GM12865 (cell line): ENCODE results near the gene PSME2.

ENCODE experiments used
- DNase-seq: peaks from one replicate; pipeline ENCODE4 v3.0.0; 2010; ENCODE audit warnings: low read depth
- H3K4me3 ChIP-seq: 2 replicates; pipeline ENCODE4 v1.5.1; 2011; ENCODE audit warnings: mild to moderate bottlenecking, low read depth, low read length, control low read depth
- TF ChIP-seq, protein P1 (sequence below): IDR thresholded peaks from 2 replicates; pipeline ENCODE4 v1.5.1; 2011; ENCODE audit warnings: low read length, control low read depth, low read depth, inconsistent platforms; ENCODE audit not compliant: insufficient read depth; ENCODE audit errors: missing control alignments

Gene PSME2

DNA sequence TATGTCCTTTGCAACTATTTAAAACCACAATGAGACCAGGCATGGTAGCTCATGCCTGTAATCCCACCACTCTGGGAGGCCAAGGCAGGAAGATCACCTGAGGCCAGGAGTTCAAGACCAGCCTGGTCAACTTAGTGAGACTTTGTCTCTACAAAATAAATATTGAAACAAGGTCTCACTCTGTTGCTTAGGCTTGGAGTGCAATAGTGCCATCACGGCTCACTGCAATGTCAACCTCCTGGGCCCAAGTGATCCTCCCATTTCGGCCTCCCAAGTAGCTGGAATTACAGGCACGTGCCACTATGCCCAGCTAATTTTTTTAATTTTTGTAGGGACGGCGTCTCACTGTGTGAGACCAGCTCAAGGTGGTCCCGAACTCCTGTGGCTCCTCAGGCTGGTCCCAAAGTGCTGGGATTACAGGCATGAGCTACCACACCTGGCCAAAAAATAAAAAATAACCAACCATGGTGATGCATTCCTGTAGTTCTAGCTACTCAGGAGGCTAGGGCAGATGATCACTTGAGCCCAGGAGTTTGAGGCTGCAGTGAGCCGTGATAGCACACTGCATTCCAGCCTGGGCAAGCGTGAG is 16.9 kb downstream of the PSME2 start:
- no peak overlapping the region for H3K4me3 ChIP-seq
- TF ChIP-seq, protein P1, sequence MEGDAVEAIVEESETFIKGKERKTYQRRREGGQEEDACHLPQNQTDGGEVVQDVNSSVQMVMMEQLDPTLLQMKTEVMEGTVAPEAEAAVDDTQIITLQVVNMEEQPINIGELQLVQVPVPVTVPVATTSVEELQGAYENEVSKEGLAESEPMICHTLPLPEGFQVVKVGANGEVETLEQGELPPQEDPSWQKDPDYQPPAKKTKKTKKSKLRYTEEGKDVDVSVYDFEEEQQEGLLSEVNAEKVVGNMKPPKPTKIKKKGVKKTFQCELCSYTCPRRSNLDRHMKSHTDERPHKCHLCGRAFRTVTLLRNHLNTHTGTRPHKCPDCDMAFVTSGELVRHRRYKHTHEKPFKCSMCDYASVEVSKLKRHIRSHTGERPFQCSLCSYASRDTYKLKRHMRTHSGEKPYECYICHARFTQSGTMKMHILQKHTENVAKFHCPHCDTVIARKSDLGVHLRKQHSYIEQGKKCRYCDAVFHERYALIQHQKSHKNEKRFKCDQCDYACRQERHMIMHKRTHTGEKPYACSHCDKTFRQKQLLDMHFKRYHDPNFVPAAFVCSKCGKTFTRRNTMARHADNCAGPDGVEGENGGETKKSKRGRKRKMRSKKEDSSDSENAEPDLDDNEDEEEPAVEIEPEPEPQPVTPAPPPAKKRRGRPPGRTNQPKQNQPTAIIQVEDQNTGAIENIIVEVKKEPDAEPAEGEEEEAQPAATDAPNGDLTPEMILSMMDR, result no peak
- no peak for DNase-seq

DNA sequence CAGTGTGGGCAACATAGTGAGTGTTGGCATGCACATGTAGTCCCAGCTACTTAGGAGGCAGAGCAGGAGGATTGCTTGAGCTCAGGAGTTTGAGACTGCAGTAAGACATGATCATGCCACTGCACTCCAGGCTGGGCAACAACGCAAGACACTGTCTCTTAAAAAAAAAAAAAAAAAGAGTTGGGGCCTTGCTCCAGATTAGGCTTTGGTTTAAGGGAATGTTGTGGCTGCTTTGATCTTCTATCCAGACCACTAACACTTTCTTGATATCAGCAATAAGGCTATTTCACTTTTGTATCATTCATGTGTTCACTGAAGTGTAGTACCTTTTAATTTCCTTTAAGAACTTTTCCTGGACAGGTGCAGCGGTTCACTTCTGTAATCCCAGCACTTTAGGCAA is 18.7 kb downstream of the PSME2 start:
- DNase-seq, result peak; percentile 35
- TF ChIP-seq, protein P1, result no peak
- H3K4me3 ChIP-seq, result no peak overlapping the region

DNA sequence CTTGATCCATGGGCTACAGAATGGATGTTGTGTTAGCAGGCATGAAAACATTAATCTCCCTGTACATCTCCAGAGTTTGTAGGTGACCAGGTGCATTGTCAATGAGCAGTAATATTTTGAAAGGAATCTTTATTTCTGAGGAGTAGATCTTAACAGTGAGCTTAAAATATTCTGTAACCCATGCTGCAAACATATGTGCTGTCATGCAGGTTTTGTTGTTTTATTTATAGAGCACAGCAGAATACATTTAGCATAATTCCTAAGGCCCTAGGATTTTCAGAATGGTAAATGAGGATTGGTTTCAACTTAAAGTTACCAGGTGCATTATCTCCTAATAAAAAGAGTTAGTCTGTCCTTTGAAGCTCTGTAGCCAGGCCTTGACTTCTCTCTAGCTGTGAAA is 19.5 kb downstream of the PSME2 start:
- H3K4me3 ChIP-seq, result no peak overlapping the region
- DNase-seq, result no peak
- TF ChIP-seq, protein P1, result no peak

DNA sequence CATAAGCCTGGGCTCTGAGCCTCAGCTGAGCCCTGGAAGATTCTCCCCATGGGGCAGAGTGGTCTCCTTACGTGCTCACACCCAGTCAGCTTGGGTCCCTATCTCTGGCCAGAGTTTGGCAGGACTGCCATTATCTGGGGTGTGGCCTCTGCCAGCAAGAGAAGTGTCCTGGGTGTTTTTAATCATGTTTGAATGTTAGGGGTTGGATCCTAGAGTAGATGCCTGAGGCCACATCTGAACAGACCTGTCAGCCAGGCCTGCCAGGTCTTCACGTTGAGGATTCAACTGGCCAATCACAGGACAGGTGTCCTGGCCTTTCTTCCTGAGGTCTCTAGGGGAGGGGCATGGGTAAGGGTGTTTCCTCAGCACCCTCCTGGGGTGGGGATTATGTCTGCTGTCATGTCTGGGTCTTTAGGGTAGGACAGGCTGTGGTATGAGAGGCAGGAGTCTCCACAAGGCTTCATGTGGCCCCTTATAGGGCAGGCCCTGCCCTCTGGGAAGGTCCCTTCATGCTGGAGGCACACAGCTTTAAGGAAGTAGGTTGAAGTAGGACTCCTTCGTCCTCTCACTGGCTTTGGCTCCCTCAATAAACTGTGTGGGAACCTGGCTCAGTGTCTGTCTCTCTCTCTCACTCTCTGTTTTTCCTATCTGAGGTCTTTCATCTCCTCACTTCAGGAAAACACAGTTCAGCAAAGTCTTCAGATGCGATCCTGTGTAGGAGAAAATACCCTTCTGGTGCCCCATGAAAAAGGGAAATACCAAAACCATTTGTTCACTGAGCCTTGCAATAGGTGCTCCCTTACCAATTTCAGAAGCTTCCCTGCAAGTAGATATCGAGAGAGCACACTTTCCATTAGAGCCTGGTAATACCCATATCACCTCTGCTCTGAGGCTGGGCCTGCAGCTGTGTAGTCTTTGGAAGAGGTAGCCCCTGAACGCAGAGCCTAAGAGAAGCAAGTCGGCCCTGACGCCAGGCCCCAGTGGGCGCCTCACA is 22.7 kb downstream of the PSME2 start:
- peak; percentile 67 for DNase-seq
- H3K4me3 ChIP-seq, result no peak overlapping the region

DNA sequence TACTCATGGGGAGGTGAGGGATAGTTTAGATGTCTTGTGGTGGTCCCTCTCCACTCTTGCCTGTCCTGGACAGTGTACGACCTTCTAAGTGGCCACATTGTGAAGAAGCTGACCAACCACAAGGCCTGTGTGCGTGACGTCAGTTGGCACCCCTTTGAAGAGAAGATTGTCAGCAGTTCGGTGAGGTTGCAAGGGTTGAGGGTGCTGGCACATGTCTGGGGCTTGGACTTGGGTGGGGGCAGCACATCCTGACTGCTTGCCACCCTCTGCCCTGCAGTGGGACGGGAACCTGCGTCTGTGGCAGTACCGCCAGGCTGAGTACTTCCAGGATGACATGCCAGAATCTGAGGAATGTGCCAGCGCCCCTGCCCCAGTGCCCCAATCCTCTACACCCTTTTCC is 23.5 kb downstream of the PSME2 start:
- no peak overlapping the region for H3K4me3 ChIP-seq
- TF ChIP-seq, protein P1, result no peak
- no peak for DNase-seq

More for the DNA sequence above, 22.7 kb downstream of the PSME2 start:
- TF ChIP-seq, protein P1, result no peak

DNA sequence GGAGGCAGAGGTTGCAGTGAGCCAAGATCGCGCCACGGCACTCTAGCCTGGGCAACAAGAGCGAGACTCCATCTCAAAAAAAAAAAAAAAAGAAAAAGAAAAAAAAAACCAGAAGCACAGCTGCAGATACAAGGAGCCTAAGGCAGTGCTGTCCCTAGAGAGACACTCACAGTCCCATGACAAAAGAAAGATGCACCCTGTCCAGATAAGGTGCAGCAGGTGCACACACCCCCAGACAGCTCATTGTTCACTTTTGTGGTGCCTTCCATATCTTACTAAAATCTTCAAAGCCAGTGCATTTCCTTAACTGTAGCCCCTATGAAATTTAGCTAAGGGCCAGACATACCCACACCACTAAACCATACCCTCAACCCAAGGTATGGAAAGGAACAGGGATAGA is 24.0 kb downstream of the PSME2 start:
- no peak for DNase-seq
- H3K4me3 ChIP-seq, result no peak overlapping the region
- TF ChIP-seq, protein P1, result no peak
